ENCODE measurements around the gene IL13.

IL13 gene

DNA sequence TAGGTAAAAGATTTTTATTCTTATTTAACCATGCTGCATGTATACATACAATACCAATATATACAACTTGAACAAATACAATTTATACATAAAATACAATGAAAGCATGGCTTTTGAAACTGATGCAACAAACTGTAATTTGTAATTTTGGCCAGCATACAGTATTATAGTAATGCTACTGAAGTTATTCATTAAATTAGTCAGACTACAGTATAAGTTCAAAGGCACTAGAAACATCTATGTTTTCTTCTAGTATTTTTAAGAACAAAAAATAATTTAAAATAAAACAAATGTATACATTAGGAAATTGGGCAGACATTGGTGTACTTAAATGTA, 34.6 kb downstream of the IL13 start:
- H3K27ac ChIP-seq (ENCODE audit: low read length) = no peak overlapping the region
- no peak overlapping the region for H3K4me3 ChIP-seq (ENCODE audit: low read depth in 1 of 2, low read length in 2 of 2)
- DNase-seq (no peak), ATAC-seq (ENCODE audit: insufficient read depth, low read depth) (no peak)
- H3K79me2 ChIP-seq (ENCODE audit: insufficient read depth, low read length) = no peaks in the 10 kb centered on the region
- no peak overlapping the region for H3K4me2 ChIP-seq (ENCODE audit: insufficient read depth, low read length)
- no peak overlapping the region for H3K9ac ChIP-seq (ENCODE audit: low read depth, low read length)
- no peak for TF ChIP-seq EZH2 (IDR thresholded peaks at IDR 0.05; ENCODE audit: borderline replicate concordance, low read depth, low read length, severe bottlenecking)
- TF ChIP-seq, protein P1, sequence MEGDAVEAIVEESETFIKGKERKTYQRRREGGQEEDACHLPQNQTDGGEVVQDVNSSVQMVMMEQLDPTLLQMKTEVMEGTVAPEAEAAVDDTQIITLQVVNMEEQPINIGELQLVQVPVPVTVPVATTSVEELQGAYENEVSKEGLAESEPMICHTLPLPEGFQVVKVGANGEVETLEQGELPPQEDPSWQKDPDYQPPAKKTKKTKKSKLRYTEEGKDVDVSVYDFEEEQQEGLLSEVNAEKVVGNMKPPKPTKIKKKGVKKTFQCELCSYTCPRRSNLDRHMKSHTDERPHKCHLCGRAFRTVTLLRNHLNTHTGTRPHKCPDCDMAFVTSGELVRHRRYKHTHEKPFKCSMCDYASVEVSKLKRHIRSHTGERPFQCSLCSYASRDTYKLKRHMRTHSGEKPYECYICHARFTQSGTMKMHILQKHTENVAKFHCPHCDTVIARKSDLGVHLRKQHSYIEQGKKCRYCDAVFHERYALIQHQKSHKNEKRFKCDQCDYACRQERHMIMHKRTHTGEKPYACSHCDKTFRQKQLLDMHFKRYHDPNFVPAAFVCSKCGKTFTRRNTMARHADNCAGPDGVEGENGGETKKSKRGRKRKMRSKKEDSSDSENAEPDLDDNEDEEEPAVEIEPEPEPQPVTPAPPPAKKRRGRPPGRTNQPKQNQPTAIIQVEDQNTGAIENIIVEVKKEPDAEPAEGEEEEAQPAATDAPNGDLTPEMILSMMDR (IDR thresholded peaks at IDR 0.05; ENCODE audit: borderline replicate concordance, extremely low read depth, low read length, poor library complexity, severe bottlenecking) = no peak
- no peaks in the 10 kb centered on the region for H4K20me1 ChIP-seq (ENCODE audit: insufficient read depth, low read length)
- peaks cover 26% of the 10 kb centered on the region for H3K4me1 ChIP-seq (ENCODE audit: insufficient read depth, low read length)
- H3K36me3 ChIP-seq (ENCODE audit: insufficient read depth, low read length) = peaks cover 13% of the 10 kb centered on the region; the same call in 1 of the 2 replicates
- no peak overlapping the region for H2AFZ ChIP-seq (ENCODE audit: low read depth, low read length)
- H3K9me3 ChIP-seq (ENCODE audit: insufficient read depth, low read length, severe bottlenecking) = no peaks in the 10 kb centered on the region
- no peaks in the 10 kb centered on the region for H3K27me3 ChIP-seq (ENCODE audit: insufficient read depth, low read length, poor library complexity)

DNA sequence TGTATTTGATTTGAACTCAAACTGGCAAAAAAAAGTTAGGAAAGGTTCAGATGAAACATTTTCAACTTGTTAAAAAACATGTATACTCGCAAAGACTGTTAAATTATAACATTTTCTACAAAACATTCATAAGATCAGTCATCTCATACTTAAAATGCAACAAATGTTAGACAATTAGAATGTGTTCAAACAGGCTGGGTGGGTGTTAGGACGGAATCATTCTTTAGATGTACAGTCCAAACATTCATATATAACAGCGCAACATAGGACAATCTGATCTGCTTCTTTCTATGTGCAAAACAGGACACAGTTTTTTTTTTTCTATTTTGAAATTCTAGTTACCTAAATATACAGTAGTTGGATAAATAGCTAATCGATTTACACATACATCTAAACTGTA, 38.0 kb downstream of the IL13 start:
- TF ChIP-seq, protein P1 (IDR thresholded peaks at IDR 0.05; ENCODE audit: borderline replicate concordance, extremely low read depth, low read length, poor library complexity, severe bottlenecking) = no peak
- TF ChIP-seq EZH2 (IDR thresholded peaks at IDR 0.05; ENCODE audit: borderline replicate concordance, low read depth, low read length, severe bottlenecking) = no peak
- Histone ChIP-seq H3K27me3 (ENCODE audit: insufficient read depth, low read length, poor library complexity) (no peaks in the 10 kb centered on the region), H4K20me1 (ENCODE audit: insufficient read depth, low read length) (no peaks in the 10 kb centered on the region), H3K9me3 (ENCODE audit: insufficient read depth, low read length, severe bottlenecking) (no peaks in the 10 kb centered on the region), H3K4me2 (ENCODE audit: insufficient read depth, low read length) (no peak overlapping the region), H3K4me3 (ENCODE audit: low read depth in 1 of 2, low read length in 2 of 2) (no peak overlapping the region), H2AFZ (ENCODE audit: low read depth, low read length) (no peak overlapping the region), H3K9ac (ENCODE audit: low read depth, low read length) (no peak overlapping the region), H3K36me3 (ENCODE audit: insufficient read depth, low read length) (peaks cover 42% of the 10 kb centered on the region), H3K27ac (ENCODE audit: low read length) (no peak overlapping the region), H3K79me2 (ENCODE audit: insufficient read depth, low read length) (no peaks in the 10 kb centered on the region), H3K4me1 (ENCODE audit: insufficient read depth, low read length) (peaks cover 5% of the 10 kb centered on the region; the same call in 1 of the 2 replicates)
- DNase-seq (no peak), ATAC-seq (ENCODE audit: insufficient read depth, low read depth) (no peak)

DNA sequence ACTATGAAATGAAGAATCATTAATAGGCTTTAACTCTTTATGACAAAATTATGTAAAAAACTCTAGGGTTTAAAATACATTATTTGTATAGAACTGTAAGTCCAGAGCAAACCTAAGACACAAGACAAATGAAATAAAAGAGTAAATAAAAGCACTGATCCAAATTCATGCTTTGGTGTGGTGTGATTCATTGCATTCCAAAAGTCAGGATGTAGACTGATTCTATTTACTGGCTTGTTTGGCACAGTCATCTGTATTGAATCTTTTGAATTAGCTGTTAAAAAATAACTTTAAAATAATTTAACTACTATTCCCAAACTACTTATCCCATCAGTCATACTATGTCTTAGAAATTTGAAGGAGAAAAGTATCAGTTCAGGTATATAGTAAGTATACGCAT, 46.9 kb downstream of the IL13 start:
- Histone ChIP-seq H3K9me3 (ENCODE audit: insufficient read depth, low read length, severe bottlenecking) (no peaks in the 10 kb centered on the region), H3K4me2 (ENCODE audit: insufficient read depth, low read length) (no peak overlapping the region), H3K9ac (ENCODE audit: low read depth, low read length) (no peak overlapping the region), H2AFZ (ENCODE audit: low read depth, low read length) (no peak overlapping the region), H3K4me3 (ENCODE audit: low read depth in 1 of 2, low read length in 2 of 2) (no peak overlapping the region), H3K4me1 (ENCODE audit: insufficient read depth, low read length) (no peaks in the 10 kb centered on the region), H3K27me3 (ENCODE audit: insufficient read depth, low read length, poor library complexity) (no peaks in the 10 kb centered on the region), H3K36me3 (ENCODE audit: insufficient read depth, low read length) (peaks cover 33% of the 10 kb centered on the region), H3K27ac (ENCODE audit: low read length) (no peak overlapping the region), H4K20me1 (ENCODE audit: insufficient read depth, low read length) (no peaks in the 10 kb centered on the region), H3K79me2 (ENCODE audit: insufficient read depth, low read length) (no peaks in the 10 kb centered on the region)
- DNase-seq (no peak), ATAC-seq (ENCODE audit: insufficient read depth, low read depth) (no peak)
- no peak for TF ChIP-seq EZH2 (IDR thresholded peaks at IDR 0.05; ENCODE audit: borderline replicate concordance, low read depth, low read length, severe bottlenecking)
- TF ChIP-seq, protein P1 (IDR thresholded peaks at IDR 0.05; ENCODE audit: borderline replicate concordance, extremely low read depth, low read length, poor library complexity, severe bottlenecking) = no peak

DNA sequence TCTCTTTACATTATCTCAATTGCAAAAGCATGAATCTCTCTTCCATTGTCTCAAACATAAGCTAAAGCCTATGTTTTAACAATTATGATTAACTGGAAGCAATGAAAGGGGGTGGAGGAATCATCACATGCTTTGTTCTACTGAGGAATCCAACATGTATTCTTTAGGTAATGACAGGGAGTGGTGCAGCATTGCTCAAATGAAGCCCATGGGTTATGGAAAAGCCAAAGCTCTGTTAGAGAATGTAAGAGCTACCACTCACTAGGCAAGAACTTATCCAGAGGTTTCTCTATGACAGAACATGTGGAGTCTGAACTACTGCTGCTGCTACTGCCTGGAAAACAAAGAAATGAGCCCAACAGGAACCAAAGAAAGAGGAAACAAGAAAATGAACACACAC, 50.7 kb downstream of the IL13 start:
- no peak overlapping the region for H3K4me2 ChIP-seq (ENCODE audit: insufficient read depth, low read length)
- DNase-seq = no peak
- no peaks in the 10 kb centered on the region for H3K4me1 ChIP-seq (ENCODE audit: insufficient read depth, low read length)
- H3K36me3 ChIP-seq (ENCODE audit: insufficient read depth, low read length) = peaks cover 5% of the 10 kb centered on the region; the same call in 1 of the 2 replicates
- H3K4me3 ChIP-seq (ENCODE audit: low read depth in 1 of 2, low read length in 2 of 2) = no peak overlapping the region
- no peaks in the 10 kb centered on the region for H3K9me3 ChIP-seq (ENCODE audit: insufficient read depth, low read length, severe bottlenecking)
- H3K27ac ChIP-seq (ENCODE audit: low read length) = no peak overlapping the region
- H2AFZ ChIP-seq (ENCODE audit: low read depth, low read length) = no peak overlapping the region
- no peaks in the 10 kb centered on the region for H3K79me2 ChIP-seq (ENCODE audit: insufficient read depth, low read length)
- no peaks in the 10 kb centered on the region for H3K27me3 ChIP-seq (ENCODE audit: insufficient read depth, low read length, poor library complexity)
- no peaks in the 10 kb centered on the region for H4K20me1 ChIP-seq (ENCODE audit: insufficient read depth, low read length)
- TF ChIP-seq EZH2 (IDR thresholded peaks at IDR 0.05; ENCODE audit: borderline replicate concordance, low read depth, low read length, severe bottlenecking) = no peak
- TF ChIP-seq, protein P1 (IDR thresholded peaks at IDR 0.05; ENCODE audit: borderline replicate concordance, extremely low read depth, low read length, poor library complexity, severe bottlenecking) = no peak
- ATAC-seq (ENCODE audit: insufficient read depth, low read depth) = no peak
- no peak overlapping the region for H3K9ac ChIP-seq (ENCODE audit: low read depth, low read length)
